Stimulated activated CD4-positive, alpha-beta T cell treated with anti-CD3 and anti-CD28 coated beads, Interleukin-15, amount 100 ng/mL, for 48 hours (primary cell): ENCODE measurements around the gene GPR119.
"Not testable (repeated sequence)": the region's sequence is repeated elsewhere in the genome, so short reads cannot be mapped to it uniquely, and the experiment has no call there.

Experiments used
- DNase-seq, 2 donors: peaks; one replicate each; pipeline ENCODE4 v3.0.0-alpha.2; 2020; ENCODE audit warnings: low read depth in 2 of 2

GPR119 gene

DNA sequence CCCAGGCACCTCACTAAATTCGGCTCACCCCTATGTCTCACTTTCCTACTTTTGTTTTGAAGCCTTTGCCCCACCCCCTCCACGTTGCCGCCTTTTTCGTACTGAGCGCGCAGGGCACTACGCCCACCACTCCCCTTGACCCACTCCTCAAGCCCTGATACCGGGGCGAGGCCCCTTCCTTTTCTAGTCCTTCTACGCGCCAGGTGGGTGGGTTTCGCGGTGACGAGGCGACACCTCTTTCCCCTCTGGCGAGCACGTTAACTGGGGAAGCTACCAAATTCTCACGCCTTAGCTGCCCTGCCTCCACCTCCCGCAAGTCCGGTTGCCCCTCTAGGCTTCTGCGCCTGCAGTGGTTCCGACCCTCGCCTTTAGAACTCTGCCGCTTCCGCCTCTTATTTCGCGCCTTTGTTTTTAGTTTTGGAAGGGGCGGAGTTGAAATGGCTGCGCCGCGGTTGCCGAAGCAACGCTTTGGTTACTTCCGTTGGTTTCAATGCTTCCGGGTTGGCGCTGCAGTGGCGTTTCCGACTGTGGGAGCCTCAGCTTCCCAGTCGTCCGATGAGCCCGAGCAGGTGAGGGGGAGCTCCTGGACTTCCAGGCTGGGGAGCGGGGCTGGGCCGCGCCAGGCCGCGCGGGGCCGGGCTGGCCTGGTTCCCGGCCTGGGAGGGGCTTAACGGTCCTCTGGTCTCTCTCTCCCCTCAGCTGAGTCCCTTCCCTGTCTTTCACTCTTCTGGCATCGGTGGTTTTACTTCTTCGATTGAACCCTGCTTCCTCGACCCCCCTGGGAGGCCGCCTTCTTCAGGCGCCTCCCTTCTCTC, 45.9 kb downstream of the GPR119 start, which contains the start of gene SLC25A14:
Gene SLC25A14 (plus strand): TSS at position 512 of the 815 bp plus-strand sequence. CDS start 360 bp downstream, outside the sequence.
- DNase-seq: peak; percentile 45

GRCh38 chrX:130338869-130339268, 46.6 kb downstream of the GPR119 start:
- not testable (repeated sequence) for DNase-seq

DNA sequence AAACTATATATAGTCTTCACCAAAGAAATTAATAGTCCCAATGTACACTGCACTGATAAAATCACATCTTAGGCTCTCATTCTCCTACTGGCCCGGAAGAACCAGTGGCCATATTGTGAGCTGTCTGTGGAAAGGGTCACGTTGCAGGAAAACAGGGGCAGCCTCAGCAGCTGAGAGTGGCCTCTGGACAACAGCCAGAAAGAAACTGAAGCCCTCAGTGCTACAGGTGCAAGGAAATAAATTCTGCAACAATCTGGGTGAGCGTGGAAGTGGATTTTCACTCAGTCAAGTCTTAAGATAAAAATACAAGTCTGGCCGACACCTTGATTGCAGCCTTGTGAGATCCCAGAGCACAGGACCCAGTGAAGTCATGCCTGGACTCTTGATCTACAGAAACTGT, 48.9 kb downstream of the GPR119 start:
- DNase-seq: no peak
